ENCODE measurements around the gene RNF224. TPM values are rescaled to one million over a fixed set of nuclear protein-coding genes. Genes with fewer than 3 reads are reported as not detected.

RNF224 gene
- polyA plus RNA-seq, 1 of the 3 experiments (the other 2 are of a cell fraction) = 0.03 TPM

DNA sequence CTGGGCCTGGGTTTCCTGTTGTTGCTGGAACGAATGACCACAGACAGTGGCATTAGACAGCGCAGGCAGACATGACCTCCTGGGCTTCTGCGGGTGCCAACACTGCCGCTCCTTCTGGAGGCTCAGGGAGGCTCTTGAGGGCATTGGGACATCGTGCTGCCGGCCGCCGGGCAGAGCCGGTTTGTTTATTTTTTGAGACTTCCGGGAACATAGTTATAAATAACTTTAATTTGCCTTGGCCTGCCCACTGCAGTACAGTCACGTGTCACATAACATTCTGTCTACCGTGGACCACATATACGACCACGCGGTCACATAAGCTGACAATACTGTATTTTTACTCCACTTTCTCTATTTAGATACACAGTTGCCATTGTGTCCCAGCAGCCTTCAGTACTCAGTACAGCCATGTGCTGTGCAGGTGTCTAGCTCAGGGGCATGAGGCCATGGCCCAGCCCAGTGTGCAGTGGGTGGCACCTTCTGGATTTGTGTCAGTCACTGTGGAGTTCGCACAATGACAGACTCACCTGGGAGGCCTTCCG lies 42.0 kb downstream of the RNF224 start:
- no peaks in the 10 kb centered on the region for H3K9me3 ChIP-seq
- 0 out of 2 replicates have a peak, but pooled peaks cover 3% of the 10 kb centered on the region for H4K20me1 ChIP-seq (ENCODE audit: insufficient read depth)
- POLR2A ChIA-PET = no interaction called here
- peaks cover 19 to 51% of the 10 kb centered on the region in 2 experiments for H3K36me3 ChIP-seq (replicated peaks in 1 of 2; ENCODE audit: control insufficient read depth in 1 of 2, insufficient read depth in 2 of 2, low read length in 1 of 2)
- no peaks in the 10 kb centered on the region for H3K27me3 ChIP-seq (ENCODE audit: insufficient read depth)
- peaks cover 3% of the 10 kb centered on the region for H3F3A ChIP-seq (replicated peaks; ENCODE audit: insufficient read depth)
- WGBS (ENCODE audit: low lambda C conversion rate) = 88% methylated on average over 9 of the region's 17 CpGs
- TF ChIP-seq ELF1 (IDR thresholded peaks at IDR 0.05) (no peak), TAF1 (IDR thresholded peaks at IDR 0.05; ENCODE audit: borderline replicate concordance, low read depth, low read length) (no peak), FOXM1 (IDR thresholded peaks at IDR 0.05; ENCODE audit: low read depth) (no peak), FOXJ3 (CRISPR knock-in tag; IDR thresholded peaks at IDR 0.05) (no peak), GABPA (IDR thresholded peaks at IDR 0.05; ENCODE audit: low read depth) (no peak), RFX5 (IDR thresholded peaks at IDR 0.05; ENCODE audit: low read length) (no peak), CHD2 (IDR thresholded peaks at IDR 0.05; ENCODE audit: low read length, partially characterized antibody) (no peak)
- no peak overlapping the region for H3K4me2 ChIP-seq
- no peak overlapping the region for H3K4me3 ChIP-seq (ENCODE audit: low read depth in 2 of 2, low read length in 1 of 2)
- no peak overlapping the region for H3K9ac ChIP-seq
- CTCF ChIA-PET = interaction anchor here (0.9 to 1.7 kb wide), 2 partner anchors 18 to 26 kb away, joined by 3 to 6 read pairs; no protein-coding TSS in a partner anchor
- no peak for DNase-seq
- no peak overlapping the region for H2AFZ ChIP-seq (ENCODE audit: low read depth)
- H3K4me1 ChIP-seq (ENCODE audit: control insufficient read depth in 1 of 2, insufficient read depth in 2 of 2, low read depth in 1 of 2, low read length in 1 of 2) = no peaks in the 10 kb centered on the region; a peak in 1 of 4 replicates
- H3K79me2 ChIP-seq (ENCODE audit: insufficient read depth) = no peaks in the 10 kb centered on the region
- H3K9me2 ChIP-seq = no peaks in the 10 kb centered on the region
- no peak overlapping the region for H3K27ac ChIP-seq (ENCODE audit: low read depth in 2 of 2, low read length in 1 of 2)

DNA sequence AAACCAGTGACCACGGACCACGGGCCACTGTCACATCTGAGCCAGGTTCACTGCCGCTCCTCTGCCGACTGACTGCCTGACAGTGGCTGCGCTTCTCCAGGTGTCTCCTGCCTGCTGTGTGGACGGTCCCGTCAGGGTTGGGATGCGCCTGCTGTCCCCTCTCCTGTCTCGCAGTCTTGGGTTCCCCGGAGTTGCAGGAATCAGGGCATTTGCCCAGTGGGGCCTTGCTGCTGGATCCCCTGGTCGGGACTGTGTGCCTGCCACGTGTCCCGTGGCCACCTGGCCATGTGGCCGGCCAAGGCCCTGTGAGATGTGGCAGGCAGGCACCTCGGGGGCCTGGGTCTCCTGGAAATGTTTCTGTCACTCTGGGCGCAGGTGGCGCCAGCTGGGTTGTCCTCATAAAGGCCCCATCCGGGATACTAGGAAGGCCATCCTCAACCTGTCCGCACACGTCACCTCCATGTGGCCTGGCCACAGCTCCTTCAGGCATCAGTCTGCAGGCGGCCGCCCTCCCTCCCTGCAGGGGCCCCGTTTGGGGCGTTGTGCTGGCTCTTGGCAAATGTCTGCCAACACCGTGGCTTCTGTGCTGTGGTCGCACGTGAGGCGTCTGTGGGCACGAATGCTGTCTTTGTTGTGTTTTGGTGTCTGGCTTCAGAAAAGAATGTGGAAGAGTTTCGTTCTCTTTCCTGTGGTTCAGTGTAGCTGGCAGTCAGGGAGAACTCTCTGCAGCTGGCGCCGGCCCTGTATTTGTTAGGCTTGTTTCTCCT lies 43.8 kb downstream of the RNF224 start:
- Histone ChIP-seq H3K27me3 (ENCODE audit: insufficient read depth) (no peaks in the 10 kb centered on the region), H4K20me1 (ENCODE audit: insufficient read depth) (0 out of 2 replicates have a peak, but pooled peaks cover 3% of the 10 kb centered on the region), H3K9me3 (no peaks in the 10 kb centered on the region), H3K4me1 (ENCODE audit: control insufficient read depth in 1 of 2, insufficient read depth in 2 of 2, low read depth in 1 of 2, low read length in 1 of 2) (no peaks in the 10 kb centered on the region; a peak in 1 of 4 replicates), H3K4me3 (ENCODE audit: low read depth in 2 of 2, low read length in 1 of 2) (no peak overlapping the region), H2AFZ (ENCODE audit: low read depth) (no peak overlapping the region), H3K9me2 (no peaks in the 10 kb centered on the region), H3K36me3 (replicated peaks in 1 of 2; ENCODE audit: control insufficient read depth in 1 of 2, insufficient read depth in 2 of 2, low read length in 1 of 2) (peaks cover 19 to 45% of the 10 kb centered on the region in 2 experiments), H3F3A (replicated peaks; ENCODE audit: insufficient read depth) (peaks cover 8% of the 10 kb centered on the region), H3K9ac (no peak overlapping the region), H3K79me2 (ENCODE audit: insufficient read depth) (no peaks in the 10 kb centered on the region), H3K4me2 (no peak overlapping the region), H3K27ac (ENCODE audit: low read depth in 2 of 2, low read length in 1 of 2) (no peak overlapping the region)
- CTCF ChIA-PET = interaction anchor here (1.5 to 2.8 kb wide), 3 partner anchors 15 to 152 kb away, joined by 3 to 16 read pairs (median 6); partner anchors contain the start of genes EXD3 and NOXA1
- DNase-seq = no peak
- POLR2A ChIA-PET = no interaction called here
- WGBS (ENCODE audit: low lambda C conversion rate) = 96% methylated on average over 22 of the region's 32 CpGs
- TF ChIP-seq TCF12 (IDR thresholded peaks at IDR 0.05) = no peak
- no peak for TF ChIP-seq RFX5 (IDR thresholded peaks at IDR 0.05; ENCODE audit: low read length)
- TF ChIP-seq, protein P1, sequence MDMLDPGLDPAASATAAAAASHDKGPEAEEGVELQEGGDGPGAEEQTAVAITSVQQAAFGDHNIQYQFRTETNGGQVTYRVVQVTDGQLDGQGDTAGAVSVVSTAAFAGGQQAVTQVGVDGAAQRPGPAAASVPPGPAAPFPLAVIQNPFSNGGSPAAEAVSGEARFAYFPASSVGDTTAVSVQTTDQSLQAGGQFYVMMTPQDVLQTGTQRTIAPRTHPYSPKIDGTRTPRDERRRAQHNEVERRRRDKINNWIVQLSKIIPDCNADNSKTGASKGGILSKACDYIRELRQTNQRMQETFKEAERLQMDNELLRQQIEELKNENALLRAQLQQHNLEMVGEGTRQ (IDR thresholded peaks at IDR 0.05; ENCODE audit: borderline replicate concordance, low read depth, low read length) = no peak
- TF ChIP-seq, protein P2, sequence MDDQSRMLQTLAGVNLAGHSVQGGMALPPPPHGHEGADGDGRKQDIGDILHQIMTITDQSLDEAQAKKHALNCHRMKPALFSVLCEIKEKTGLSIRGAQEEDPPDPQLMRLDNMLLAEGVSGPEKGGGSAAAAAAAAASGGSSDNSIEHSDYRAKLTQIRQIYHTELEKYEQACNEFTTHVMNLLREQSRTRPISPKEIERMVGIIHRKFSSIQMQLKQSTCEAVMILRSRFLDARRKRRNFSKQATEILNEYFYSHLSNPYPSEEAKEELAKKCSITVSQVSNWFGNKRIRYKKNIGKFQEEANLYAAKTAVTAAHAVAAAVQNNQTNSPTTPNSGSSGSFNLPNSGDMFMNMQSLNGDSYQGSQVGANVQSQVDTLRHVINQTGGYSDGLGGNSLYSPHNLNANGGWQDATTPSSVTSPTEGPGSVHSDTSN (IDR thresholded peaks at IDR 0.05) = no peak
- TF ChIP-seq, protein P3, sequence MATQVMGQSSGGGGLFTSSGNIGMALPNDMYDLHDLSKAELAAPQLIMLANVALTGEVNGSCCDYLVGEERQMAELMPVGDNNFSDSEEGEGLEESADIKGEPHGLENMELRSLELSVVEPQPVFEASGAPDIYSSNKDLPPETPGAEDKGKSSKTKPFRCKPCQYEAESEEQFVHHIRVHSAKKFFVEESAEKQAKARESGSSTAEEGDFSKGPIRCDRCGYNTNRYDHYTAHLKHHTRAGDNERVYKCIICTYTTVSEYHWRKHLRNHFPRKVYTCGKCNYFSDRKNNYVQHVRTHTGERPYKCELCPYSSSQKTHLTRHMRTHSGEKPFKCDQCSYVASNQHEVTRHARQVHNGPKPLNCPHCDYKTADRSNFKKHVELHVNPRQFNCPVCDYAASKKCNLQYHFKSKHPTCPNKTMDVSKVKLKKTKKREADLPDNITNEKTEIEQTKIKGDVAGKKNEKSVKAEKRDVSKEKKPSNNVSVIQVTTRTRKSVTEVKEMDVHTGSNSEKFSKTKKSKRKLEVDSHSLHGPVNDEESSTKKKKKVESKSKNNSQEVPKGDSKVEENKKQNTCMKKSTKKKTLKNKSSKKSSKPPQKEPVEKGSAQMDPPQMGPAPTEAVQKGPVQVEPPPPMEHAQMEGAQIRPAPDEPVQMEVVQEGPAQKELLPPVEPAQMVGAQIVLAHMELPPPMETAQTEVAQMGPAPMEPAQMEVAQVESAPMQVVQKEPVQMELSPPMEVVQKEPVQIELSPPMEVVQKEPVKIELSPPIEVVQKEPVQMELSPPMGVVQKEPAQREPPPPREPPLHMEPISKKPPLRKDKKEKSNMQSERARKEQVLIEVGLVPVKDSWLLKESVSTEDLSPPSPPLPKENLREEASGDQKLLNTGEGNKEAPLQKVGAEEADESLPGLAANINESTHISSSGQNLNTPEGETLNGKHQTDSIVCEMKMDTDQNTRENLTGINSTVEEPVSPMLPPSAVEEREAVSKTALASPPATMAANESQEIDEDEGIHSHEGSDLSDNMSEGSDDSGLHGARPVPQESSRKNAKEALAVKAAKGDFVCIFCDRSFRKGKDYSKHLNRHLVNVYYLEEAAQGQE (IDR thresholded peaks at IDR 0.05; ENCODE audit: low read depth, low read length) = no peak
- TF ChIP-seq ELF1 (IDR thresholded peaks at IDR 0.05) = no peak
- TF ChIP-seq JUND (IDR thresholded peaks at IDR 0.05) = no peak
- TF ChIP-seq GATA2 (CRISPR knock-in tag; IDR thresholded peaks at IDR 0.05) = no peak
- TF ChIP-seq NRF1 (IDR thresholded peaks at IDR 0.05; ENCODE audit: low read depth, low read length) = no peak
- TF ChIP-seq GABPA (IDR thresholded peaks at IDR 0.05; ENCODE audit: low read depth) = no peak
- TF ChIP-seq, protein P4, sequence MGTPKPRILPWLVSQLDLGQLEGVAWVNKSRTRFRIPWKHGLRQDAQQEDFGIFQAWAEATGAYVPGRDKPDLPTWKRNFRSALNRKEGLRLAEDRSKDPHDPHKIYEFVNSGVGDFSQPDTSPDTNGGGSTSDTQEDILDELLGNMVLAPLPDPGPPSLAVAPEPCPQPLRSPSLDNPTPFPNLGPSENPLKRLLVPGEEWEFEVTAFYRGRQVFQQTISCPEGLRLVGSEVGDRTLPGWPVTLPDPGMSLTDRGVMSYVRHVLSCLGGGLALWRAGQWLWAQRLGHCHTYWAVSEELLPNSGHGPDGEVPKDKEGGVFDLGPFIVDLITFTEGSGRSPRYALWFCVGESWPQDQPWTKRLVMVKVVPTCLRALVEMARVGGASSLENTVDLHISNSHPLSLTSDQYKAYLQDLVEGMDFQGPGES (IDR thresholded peaks at IDR 0.05; ENCODE audit: low read depth, low read length) = no peak
- TF ChIP-seq MXI1 (IDR thresholded peaks at IDR 0.05; ENCODE audit: low read depth, low read length) = no peak
- no peak for TF ChIP-seq YY1 (IDR thresholded peaks at IDR 0.05; ENCODE audit: low read depth)
- TF ChIP-seq SIN3A (IDR thresholded peaks at IDR 0.05; ENCODE audit: borderline replicate concordance, low read depth, low read length) = no peak

Data from SK-N-SH (cell line).